Measurements from ENCODE around the gene IL1RL2.

GRCh38 chr2:102194609-102195268 lies 7.9 kb downstream of the IL1RL2 start:
- TF ChIP-seq CTCF (IDR thresholded peaks at IDR 0.05; ENCODE audit: low read length) (no peak), EZH2 (IDR thresholded peaks at IDR 0.05; ENCODE audit: borderline replicate concordance, low read length) (no peak)

All from OCI-LY1 (cell line).